NCI-H1694 treated with DMSO at 0.1 percent for 48 hours (cell line): ENCODE data around the gene SP5.
"Not testable (repeated sequence)": the region's sequence is repeated elsewhere in the genome, so short reads cannot be mapped to it uniquely, and the experiment has no call there.

Source experiments
- DNase-seq: peaks from one replicate; lab custom pipeline; 2025; lab: John Stamatoyannopoulos, UW

SP5 gene

GRCh38 chr2:170739048-170739447, 23.9 kb downstream of the SP5 start:
- no peak for DNase-seq

GRCh38 chr2:170739507-170740046, 24.4 kb downstream of the SP5 start:
- no peak for DNase-seq

DNA sequence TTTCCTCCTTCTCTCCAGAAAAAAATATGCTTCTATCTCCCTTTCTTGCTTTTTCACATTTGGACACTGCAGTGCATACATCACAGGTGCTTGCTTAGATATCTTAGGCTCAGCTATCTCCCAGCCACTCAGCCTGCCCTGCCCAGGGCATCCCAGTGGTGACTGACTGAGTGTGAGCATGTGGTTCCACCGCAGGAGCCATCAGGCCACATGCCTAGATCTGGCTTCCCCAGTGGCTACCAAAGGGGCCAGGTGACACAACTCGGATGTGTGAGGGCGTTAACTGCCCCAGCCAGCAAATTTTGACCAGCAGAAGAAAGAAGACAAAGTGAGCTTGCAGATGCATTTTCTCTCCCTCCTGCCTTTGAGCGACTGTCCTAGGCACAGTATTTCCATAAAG, 25.5 kb downstream of the SP5 start:
- DNase-seq, result no peak

- DNase-seq, result no peak
These were observed 26.9 kb downstream of the SP5 start for GRCh38 chr2:170742000-170742399.

GRCh38 chr2:170742896-170743529, 27.9 kb downstream of the SP5 start:
- DNase-seq, result no peak

DNA sequence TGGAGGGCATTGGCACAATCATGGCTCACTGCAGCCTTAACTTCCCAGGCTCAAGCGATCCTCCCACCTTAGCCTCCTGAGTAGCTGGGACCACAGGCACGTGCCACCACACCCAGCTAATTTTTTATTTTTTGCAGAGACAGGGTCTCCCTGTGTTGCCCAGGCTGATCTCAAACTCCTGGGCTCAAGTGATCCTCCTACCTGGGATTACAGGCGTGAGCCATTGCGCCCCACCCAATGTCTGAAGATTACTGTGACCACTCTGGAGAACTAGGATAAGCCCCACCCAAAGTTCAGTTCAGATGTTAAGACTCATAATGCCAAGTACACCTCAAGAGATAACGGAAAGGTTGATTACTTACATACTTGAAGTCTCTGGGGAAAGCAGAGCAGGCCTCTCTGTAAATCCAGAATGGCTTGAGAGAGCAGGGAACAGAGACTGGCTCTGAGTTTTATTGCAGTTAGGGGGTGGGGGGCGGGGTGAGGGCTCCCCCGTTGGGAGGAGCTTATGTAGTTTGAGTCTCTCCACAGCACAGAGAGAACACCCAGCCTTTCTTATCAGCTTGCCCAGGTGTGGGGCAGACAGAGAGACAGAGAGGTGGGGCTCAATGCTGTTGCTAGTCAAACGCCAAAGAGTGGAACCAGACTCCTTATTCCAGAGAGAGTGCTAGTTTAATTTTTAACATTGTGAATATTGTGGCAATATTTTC, 28.5 kb downstream of the SP5 start:
- no peak for DNase-seq

DNA sequence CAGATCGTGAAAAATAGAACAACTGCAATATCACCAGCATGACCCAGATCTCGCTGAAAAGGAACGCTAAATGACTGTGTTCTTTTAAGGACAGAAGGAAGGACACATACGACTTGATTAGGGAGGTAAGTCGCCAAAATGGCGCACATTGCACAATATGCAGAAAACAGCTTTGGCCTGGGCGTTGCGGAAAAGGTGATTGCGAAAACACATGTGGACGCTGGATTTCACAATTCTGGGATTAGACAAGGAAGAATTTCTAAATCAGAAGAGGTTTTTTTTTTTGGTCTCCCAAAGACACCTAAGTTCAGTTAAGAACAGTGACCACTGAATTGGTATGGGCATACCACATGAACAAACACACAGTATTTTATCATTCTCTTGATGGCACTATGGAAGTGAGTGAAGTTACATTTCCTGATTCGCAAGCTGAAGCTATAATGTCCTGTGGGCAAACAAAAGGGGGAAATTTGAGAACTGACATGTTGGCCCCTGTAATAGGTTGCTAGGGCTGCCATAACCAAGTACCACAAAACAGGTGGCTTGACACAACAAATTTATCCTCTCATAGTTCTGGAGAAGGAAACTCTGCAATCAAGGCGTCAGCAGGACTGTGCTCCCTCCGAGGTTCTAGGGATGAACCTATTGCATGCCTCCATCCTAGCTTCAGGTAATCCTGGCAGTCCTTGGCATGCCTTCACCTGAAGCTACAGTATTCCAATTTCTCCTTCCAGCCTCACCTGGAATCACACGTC, 29.3 kb downstream of the SP5 start:
- DNase-seq, result no peak

- DNase-seq, result no peak
These were observed 30.2 kb downstream of the SP5 start for GRCh38 chr2:170745305-170745704.

- DNase-seq, result no peak
These were observed 32.8 kb downstream of the SP5 start for GRCh38 chr2:170747921-170748320.

DNA sequence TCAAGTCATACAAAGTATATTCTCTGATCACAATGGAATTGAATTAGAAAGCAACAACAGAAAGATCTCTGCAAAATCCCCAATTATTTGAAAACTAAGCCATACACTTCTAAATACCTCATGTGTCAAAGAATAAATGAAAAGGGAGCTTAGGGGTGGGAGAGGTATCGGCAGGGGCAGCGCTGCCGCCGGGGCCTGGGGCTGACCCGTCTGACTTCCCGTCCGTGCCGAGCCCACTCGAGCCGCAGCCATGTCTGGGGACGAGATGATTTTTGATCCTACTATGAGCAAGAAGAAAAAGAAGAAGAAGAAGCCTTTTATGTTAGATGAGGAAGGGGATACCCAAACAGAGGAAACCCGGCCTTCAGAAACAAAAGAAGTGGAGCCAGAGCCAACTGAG, 36.4 kb downstream of the SP5 start:
- DNase-seq, result not testable (repeated sequence)

- no peak for DNase-seq
These were observed 46.4 kb downstream of the SP5 start for GRCh38 chr2:170761572-170761971.

DNA sequence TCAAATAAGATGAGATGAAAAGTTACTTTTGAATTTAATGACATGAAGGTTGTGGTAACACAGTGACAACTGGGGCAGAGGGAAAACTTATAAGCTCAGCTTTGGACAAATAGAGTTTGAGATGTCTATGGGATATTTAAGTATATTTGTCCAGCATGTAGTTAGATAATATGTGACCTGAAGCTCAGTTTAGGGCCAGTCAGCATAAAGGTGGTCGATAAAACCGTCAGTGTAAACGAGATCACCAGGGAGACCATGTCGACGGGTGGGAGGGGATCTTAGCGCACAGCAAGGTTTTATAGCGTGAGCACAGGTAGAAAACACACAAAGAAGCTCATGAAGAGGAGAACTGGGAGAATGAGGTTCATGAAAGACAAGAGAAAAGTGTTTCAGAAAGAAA, 47.6 kb downstream of the SP5 start:
- DNase-seq, result no peak

- DNase-seq, result no peak
These were observed 48.1 kb downstream of the SP5 start for GRCh38 chr2:170763232-170763631.

GRCh38 chr2:170764880-170765261, 49.7 kb downstream of the SP5 start:
- no peak for DNase-seq

DNA sequence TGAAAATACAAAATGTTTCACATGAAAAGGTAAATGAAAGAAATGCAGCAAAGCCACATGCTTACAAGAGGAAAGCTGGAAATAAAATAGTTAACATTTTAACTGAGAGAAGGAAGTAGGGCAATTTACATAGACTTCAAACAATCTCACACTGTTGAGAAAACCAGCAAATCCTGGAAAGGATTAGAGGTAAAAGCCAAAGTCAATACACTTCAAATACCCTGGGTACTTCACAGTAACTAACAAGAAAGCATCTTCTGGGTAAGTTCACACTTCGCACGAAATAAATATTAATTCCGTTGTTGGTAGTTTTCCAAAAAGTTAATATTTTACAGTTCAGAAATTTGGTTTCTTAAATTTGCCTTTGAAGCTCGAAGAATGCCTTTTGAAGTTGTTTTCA, 51.6 kb downstream of the SP5 start:
- no peak for DNase-seq
